DMS114 treated with DMSO at 0.1 percent for 48 hours (cell line): Measurements from ENCODE around the gene SEMA7A.

ENCODE experiments used
- DNase-seq: peaks from one replicate; lab custom pipeline; 2025; ENCODE audit not compliant: unreplicated experiment; lab: John Stamatoyannopoulos, UW

Gene SEMA7A

GRCh38 chr15:74430510-74430951 is 3.2 kb downstream of the SEMA7A start:
- no peak for DNase-seq

GRCh38 chr15:74429781-74430400 is 3.9 kb downstream of the SEMA7A start:
- no peak for DNase-seq

GRCh38 chr15:74428970-74429780 is 4.6 kb downstream of the SEMA7A start:
- no peak for DNase-seq

GRCh38 chr15:74428442-74428787 is 5.3 kb downstream of the SEMA7A start:
- DNase-seq = no peak

GRCh38 chr15:74427607-74428441 is 5.9 kb downstream of the SEMA7A start:
- DNase-seq = no peak

- DNase-seq = no peak
Observed at GRCh38 chr15:74426404-74427281, 7.1 kb downstream of the SEMA7A start.

GRCh38 chr15:74425630-74426029 is 8.1 kb downstream of the SEMA7A start:
- no peak for DNase-seq

- DNase-seq = no peak
Observed at GRCh38 chr15:74424901-74425528, 8.7 kb downstream of the SEMA7A start.

- no peak for DNase-seq
Observed at GRCh38 chr15:74423431-74424257, 10.1 kb downstream of the SEMA7A start.

GRCh38 chr15:74422652-74423430 is 10.9 kb downstream of the SEMA7A start:
- DNase-seq = no peak

- DNase-seq = no peak
Observed at GRCh38 chr15:74422265-74422651, 11.5 kb downstream of the SEMA7A start.

GRCh38 chr15:74421302-74422245 is 12.2 kb downstream of the SEMA7A start:
- DNase-seq = no peak

- no peak for DNase-seq
Observed at GRCh38 chr15:74420193-74420905, 13.4 kb downstream of the SEMA7A start.

- no peak for DNase-seq
Observed at GRCh38 chr15:74419432-74419831, 14.3 kb downstream of the SEMA7A start.

- no peak for DNase-seq
Observed at GRCh38 chr15:74418575-74419338, 15.0 kb downstream of the SEMA7A start.

- DNase-seq = no peak
Observed at GRCh38 chr15:74417670-74418069, 16.1 kb downstream of the SEMA7A start.
